ENCODE measurements around the gene CHAF1A.

The CHAF1A gene

GRCh38 chr19:4443188-4443587, 40.7 kb downstream of the CHAF1A start:
- H3K4me1 Mint-ChIP-seq (ENCODE audit: low read depth), result no peaks in the 10 kb centered on the region
- no peak overlapping the region for H3K27ac Mint-ChIP-seq
- no peak for DNase-seq (ENCODE audit: low spot score)
- no peak overlapping the region for H3K4me3 Mint-ChIP-seq
- no peaks in the 10 kb centered on the region for H3K9me3 Mint-ChIP-seq
- peaks cover 18% of the 10 kb centered on the region for H3K36me3 Mint-ChIP-seq (ENCODE audit: low read depth)
- H3K27me3 Mint-ChIP-seq (ENCODE audit: low read depth), result no peaks in the 10 kb centered on the region

- no peaks in the 10 kb centered on the region for H3K27me3 Mint-ChIP-seq (ENCODE audit: low read depth)
- DNase-seq (ENCODE audit: low spot score), result no peak
- no peak overlapping the region for H3K27ac Mint-ChIP-seq
- H3K4me1 Mint-ChIP-seq (ENCODE audit: low read depth), result no peaks in the 10 kb centered on the region
- no peaks in the 10 kb centered on the region for H3K9me3 Mint-ChIP-seq
- H3K36me3 Mint-ChIP-seq (ENCODE audit: low read depth), result peaks cover 21% of the 10 kb centered on the region
- no peak overlapping the region for H3K4me3 Mint-ChIP-seq
These were observed 41.7 kb downstream of the CHAF1A start for GRCh38 chr19:4443966-4444764.

GRCh38 chr19:4444765-4445741, 42.6 kb downstream of the CHAF1A start:
- no peaks in the 10 kb centered on the region for H3K9me3 Mint-ChIP-seq
- H3K27ac Mint-ChIP-seq, result no peak overlapping the region
- no peak for DNase-seq (ENCODE audit: low spot score)
- H3K4me3 Mint-ChIP-seq, result no peak overlapping the region
- no peaks in the 10 kb centered on the region for H3K4me1 Mint-ChIP-seq (ENCODE audit: low read depth)
- peaks cover 22% of the 10 kb centered on the region for H3K36me3 Mint-ChIP-seq (ENCODE audit: low read depth)
- no peaks in the 10 kb centered on the region for H3K27me3 Mint-ChIP-seq (ENCODE audit: low read depth)

GRCh38 chr19:4445963-4446703, 43.7 kb downstream of the CHAF1A start:
- peaks cover 23% of the 10 kb centered on the region for H3K36me3 Mint-ChIP-seq (ENCODE audit: low read depth)
- H3K27me3 Mint-ChIP-seq (ENCODE audit: low read depth), result no peaks in the 10 kb centered on the region
- H3K4me3 Mint-ChIP-seq, result no peak overlapping the region
- DNase-seq (ENCODE audit: low spot score), result no peak
- no peaks in the 10 kb centered on the region for H3K9me3 Mint-ChIP-seq
- no peak overlapping the region for H3K27ac Mint-ChIP-seq
- no peaks in the 10 kb centered on the region for H3K4me1 Mint-ChIP-seq (ENCODE audit: low read depth)

GRCh38 chr19:4446704-4447200, 44.3 kb downstream of the CHAF1A start:
- Mint-ChIP-seq H3K27me3 (ENCODE audit: low read depth) (no peaks in the 10 kb centered on the region), H3K36me3 (ENCODE audit: low read depth) (peaks cover 23% of the 10 kb centered on the region), H3K27ac (no peak overlapping the region), H3K4me1 (ENCODE audit: low read depth) (no peaks in the 10 kb centered on the region), H3K9me3 (no peaks in the 10 kb centered on the region), H3K4me3 (no peak overlapping the region)
- DNase-seq (ENCODE audit: low spot score), result no peak

GRCh38 chr19:4447327-4448146, 45.1 kb downstream of the CHAF1A start:
- Mint-ChIP-seq H3K4me1 (ENCODE audit: low read depth) (no peaks in the 10 kb centered on the region), H3K27me3 (ENCODE audit: low read depth) (no peaks in the 10 kb centered on the region), H3K36me3 (ENCODE audit: low read depth) (peaks cover 23% of the 10 kb centered on the region), H3K4me3 (no peak overlapping the region), H3K9me3 (no peaks in the 10 kb centered on the region), H3K27ac (no peak overlapping the region)
- DNase-seq (ENCODE audit: low spot score), result no peak

- Mint-ChIP-seq H3K4me1 (ENCODE audit: low read depth) (no peaks in the 10 kb centered on the region), H3K9me3 (no peaks in the 10 kb centered on the region), H3K27ac (no peak overlapping the region), H3K27me3 (ENCODE audit: low read depth) (no peaks in the 10 kb centered on the region), H3K36me3 (ENCODE audit: low read depth) (peaks cover 22% of the 10 kb centered on the region), H3K4me3 (no peak overlapping the region)
- no peak for DNase-seq (ENCODE audit: low spot score)
These were observed 45.9 kb downstream of the CHAF1A start for GRCh38 chr19:4448147-4448985.

- no peak for DNase-seq (ENCODE audit: low spot score)
- Mint-ChIP-seq H3K27ac (no peak overlapping the region), H3K4me1 (ENCODE audit: low read depth) (no peaks in the 10 kb centered on the region), H3K4me3 (no peak overlapping the region), H3K36me3 (ENCODE audit: low read depth) (peaks cover 20% of the 10 kb centered on the region), H3K9me3 (no peaks in the 10 kb centered on the region), H3K27me3 (ENCODE audit: low read depth) (no peaks in the 10 kb centered on the region)
These were observed 46.7 kb downstream of the CHAF1A start for GRCh38 chr19:4449022-4449638.

GRCh38 chr19:4449639-4450028, 47.2 kb downstream of the CHAF1A start:
- H3K36me3 Mint-ChIP-seq (ENCODE audit: low read depth), result peaks cover 20% of the 10 kb centered on the region

GRCh38 chr19:4452230-4452990, 50.0 kb downstream of the CHAF1A start:
- Mint-ChIP-seq H3K4me1 (ENCODE audit: low read depth) (peaks cover 9% of the 10 kb centered on the region), H3K9me3 (no peaks in the 10 kb centered on the region), H3K4me3 (no peak overlapping the region), H3K36me3 (ENCODE audit: low read depth) (peaks cover 15% of the 10 kb centered on the region), H3K27me3 (ENCODE audit: low read depth) (no peaks in the 10 kb centered on the region), H3K27ac (no peak overlapping the region)
- DNase-seq (ENCODE audit: low spot score), result no peak

More at GRCh38 chr19:4449639-4450028, 47.2 kb downstream of the CHAF1A start:
- Mint-ChIP-seq H3K27ac (no peak overlapping the region), H3K4me3 (no peak overlapping the region), H3K9me3 (no peaks in the 10 kb centered on the region), H3K27me3 (ENCODE audit: low read depth) (no peaks in the 10 kb centered on the region), H3K4me1 (ENCODE audit: low read depth) (no peaks in the 10 kb centered on the region)
- no peak for DNase-seq (ENCODE audit: low spot score)

- DNase-seq (ENCODE audit: low spot score), result no peak
- Mint-ChIP-seq H3K36me3 (ENCODE audit: low read depth) (peaks cover 14% of the 10 kb centered on the region), H3K27me3 (ENCODE audit: low read depth) (no peaks in the 10 kb centered on the region), H3K9me3 (no peaks in the 10 kb centered on the region), H3K4me3 (no peak overlapping the region), H3K4me1 (ENCODE audit: low read depth) (peaks cover 13% of the 10 kb centered on the region), H3K27ac (no peak overlapping the region)
These were observed 51.1 kb downstream of the CHAF1A start for GRCh38 chr19:4453232-4454179.

Data from T-helper 2 cell treated with Interferon-gamma antibody and Interleukin-4, amounts not matched to agents 5 μg/mL and 100 μg/mL, for 36 hours (primary cell).